Stromal cell of bone marrow (primary cell): Measurements from ENCODE around the gene POLR1H.
"Not testable (repeated sequence)": the region's sequence is repeated elsewhere in the genome, so short reads cannot be mapped to it uniquely, and the experiment has no call there.

Experiments
- DNase-seq: peaks from one replicate; pipeline ENCODE4 v3.0.0-alpha.2; 2012; ENCODE audit warnings: low read depth

Gene POLR1H

GRCh38 chr6:30061092-30061857 lies at the start of gene POLR1H:
POLR1H (plus strand) TSS chr6:30061265; CDS start chr6:30061525, 260 bp downstream.
- DNase-seq, result peak; percentile 96

GRCh38 chr6:30013291-30013922 lies 47.7 kb upstream of the POLR1H start:
- DNase-seq, result no peak

- DNase-seq, result no peak
Measured at GRCh38 chr6:30019819-30020218, 41.2 kb upstream of the POLR1H start.

GRCh38 chr6:30020626-30021025 lies 40.4 kb upstream of the POLR1H start:
- no peak for DNase-seq

GRCh38 chr6:30022189-30022588 lies 38.9 kb upstream of the POLR1H start:
- DNase-seq, result no peak

- not testable (repeated sequence) for DNase-seq
Measured at GRCh38 chr6:30022712-30023111, 38.4 kb upstream of the POLR1H start.

GRCh38 chr6:30025186-30025585 lies 35.9 kb upstream of the POLR1H start:
- DNase-seq, result no peak

- no peak for DNase-seq
Measured at GRCh38 chr6:30029588-30029987, 31.5 kb upstream of the POLR1H start.

GRCh38 chr6:30031381-30031780 lies 29.7 kb upstream of the POLR1H start:
- DNase-seq, result no peak

GRCh38 chr6:30033440-30033839 lies 27.6 kb upstream of the POLR1H start:
- not testable (repeated sequence) for DNase-seq

- no peak for DNase-seq
Measured at GRCh38 chr6:30035784-30036183, 25.3 kb upstream of the POLR1H start.

GRCh38 chr6:30037182-30037788 lies 23.8 kb upstream of the POLR1H start:
- DNase-seq, result no peak

- no peak for DNase-seq
Measured at GRCh38 chr6:30041221-30041620, 19.8 kb upstream of the POLR1H start.

GRCh38 chr6:30041821-30042220 lies 19.2 kb upstream of the POLR1H start:
- DNase-seq, result no peak

- no peak for DNase-seq
Measured at GRCh38 chr6:30042476-30042875, 18.6 kb upstream of the POLR1H start.

GRCh38 chr6:30042914-30043313 lies 18.2 kb upstream of the POLR1H start:
- no peak for DNase-seq

GRCh38 chr6:30043744-30044143 lies 17.3 kb upstream of the POLR1H start:
- no peak for DNase-seq

- no peak for DNase-seq
Measured at GRCh38 chr6:30044630-30045029, 16.4 kb upstream of the POLR1H start.

GRCh38 chr6:30047220-30047619 lies 13.8 kb upstream of the POLR1H start:
- no peak for DNase-seq

- no peak for DNase-seq
Measured at GRCh38 chr6:30053682-30054081, 7.4 kb upstream of the POLR1H start.

- DNase-seq, result no peak
Measured at GRCh38 chr6:30055513-30055912, 5.6 kb upstream of the POLR1H start.

GRCh38 chr6:30060606-30061091 lies 416 bp upstream of the POLR1H start:
- no peak for DNase-seq

GRCh38 chr6:30061858-30062458 lies 893 bp downstream of the POLR1H start:
- DNase-seq, result no peak
